ENCODE data around the gene CD58. TPM values are rescaled to one million over a fixed set of nuclear protein-coding genes. Genes with fewer than 3 reads are reported as not detected.

CD58 gene
- total RNA-seq, 1 donor from 2014 or later = 8.0 TPM

DNA sequence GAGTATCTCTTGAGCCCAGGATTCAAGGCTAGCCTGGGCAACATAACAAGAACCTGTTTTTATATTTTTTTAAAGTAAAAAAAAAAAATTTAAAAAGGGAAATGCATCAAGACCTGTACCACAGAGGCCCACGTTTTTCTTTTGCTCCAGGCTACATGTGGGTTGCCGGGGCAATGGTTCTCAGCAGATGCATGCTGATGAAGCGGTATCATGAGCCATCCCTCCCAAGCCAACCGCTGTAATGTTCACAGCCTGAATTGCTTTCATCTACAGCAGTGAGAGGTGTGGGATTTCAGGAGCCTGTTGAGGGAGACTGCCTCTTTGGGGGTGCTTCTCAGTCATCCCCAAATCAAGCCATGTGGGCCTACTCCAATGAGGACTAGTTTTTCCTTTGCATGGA is 60.5 kb downstream of the CD58 start:
- Mint-ChIP-seq H3K27me3 (ENCODE audit: unreplicated experiment) (peaks cover 2% of the 10 kb centered on the region), H3K9me3 (ENCODE audit: unreplicated experiment) (no peaks in the 10 kb centered on the region), H3K27ac (ENCODE audit: unreplicated experiment) (no peak overlapping the region), H3K4me1 (ENCODE audit: low read depth, unreplicated experiment) (peaks cover 4% of the 10 kb centered on the region), H3K36me3 (ENCODE audit: unreplicated experiment) (peaks cover 17% of the 10 kb centered on the region), H3K4me3 (ENCODE audit: unreplicated experiment) (no peak overlapping the region)
- TF ChIP-seq, protein P1, sequence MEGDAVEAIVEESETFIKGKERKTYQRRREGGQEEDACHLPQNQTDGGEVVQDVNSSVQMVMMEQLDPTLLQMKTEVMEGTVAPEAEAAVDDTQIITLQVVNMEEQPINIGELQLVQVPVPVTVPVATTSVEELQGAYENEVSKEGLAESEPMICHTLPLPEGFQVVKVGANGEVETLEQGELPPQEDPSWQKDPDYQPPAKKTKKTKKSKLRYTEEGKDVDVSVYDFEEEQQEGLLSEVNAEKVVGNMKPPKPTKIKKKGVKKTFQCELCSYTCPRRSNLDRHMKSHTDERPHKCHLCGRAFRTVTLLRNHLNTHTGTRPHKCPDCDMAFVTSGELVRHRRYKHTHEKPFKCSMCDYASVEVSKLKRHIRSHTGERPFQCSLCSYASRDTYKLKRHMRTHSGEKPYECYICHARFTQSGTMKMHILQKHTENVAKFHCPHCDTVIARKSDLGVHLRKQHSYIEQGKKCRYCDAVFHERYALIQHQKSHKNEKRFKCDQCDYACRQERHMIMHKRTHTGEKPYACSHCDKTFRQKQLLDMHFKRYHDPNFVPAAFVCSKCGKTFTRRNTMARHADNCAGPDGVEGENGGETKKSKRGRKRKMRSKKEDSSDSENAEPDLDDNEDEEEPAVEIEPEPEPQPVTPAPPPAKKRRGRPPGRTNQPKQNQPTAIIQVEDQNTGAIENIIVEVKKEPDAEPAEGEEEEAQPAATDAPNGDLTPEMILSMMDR (IDR thresholded peaks at IDR 0.05; ENCODE audit: partially characterized antibody, unreplicated experiment) = no peak
- DNase-seq = no peak

DNA sequence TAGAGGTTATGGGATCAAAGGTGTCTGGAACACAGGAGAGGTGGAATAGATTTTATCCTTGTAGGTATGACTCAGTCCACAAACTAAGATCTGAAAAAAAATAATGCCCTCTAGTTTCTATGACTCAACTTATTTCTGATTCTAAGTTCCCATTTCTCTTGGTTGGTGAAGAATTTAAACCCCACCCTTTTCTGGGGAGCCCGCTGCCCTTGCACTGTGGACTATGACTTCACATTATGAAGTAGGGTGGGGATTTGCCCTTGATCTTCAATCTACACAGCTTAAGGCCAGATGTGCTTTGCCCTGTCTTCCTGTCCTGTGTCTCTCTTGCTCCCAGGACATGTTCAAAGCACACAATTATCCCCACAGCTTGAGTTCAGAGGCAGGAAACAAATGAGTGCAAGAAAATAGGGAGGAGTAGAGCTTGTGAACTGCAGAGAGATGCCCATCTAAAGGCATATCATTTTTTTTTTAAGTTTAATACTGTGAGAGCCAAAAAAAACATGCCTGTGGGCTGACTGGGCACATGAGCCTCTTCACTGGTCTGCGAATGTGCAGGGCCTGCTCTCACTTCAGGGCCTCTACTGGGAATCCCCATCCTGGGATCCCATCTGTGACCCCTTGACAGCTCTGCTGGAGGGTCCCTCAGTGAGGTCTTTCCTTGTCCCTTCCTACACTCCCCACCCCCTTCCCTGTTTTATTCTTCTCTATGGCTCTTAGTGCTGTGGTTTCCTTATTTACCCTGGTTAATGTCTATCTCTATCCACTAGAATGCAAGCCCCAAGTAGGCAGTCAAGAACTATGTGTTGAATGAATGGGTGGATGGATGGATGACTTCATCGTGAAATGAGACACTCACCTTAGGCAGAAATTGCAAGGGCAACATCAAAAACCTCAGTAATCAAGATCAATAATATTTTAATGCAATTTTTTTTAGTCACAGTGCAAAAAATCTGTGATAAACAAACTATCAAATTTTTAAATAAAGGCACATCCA is 61.5 kb downstream of the CD58 start:
- peaks cover 2% of the 10 kb centered on the region for H3K27me3 Mint-ChIP-seq (ENCODE audit: unreplicated experiment)
- H3K4me3 Mint-ChIP-seq (ENCODE audit: unreplicated experiment) = no peak overlapping the region
- H3K27ac Mint-ChIP-seq (ENCODE audit: unreplicated experiment) = no peak overlapping the region
- H3K4me1 Mint-ChIP-seq (ENCODE audit: low read depth, unreplicated experiment) = peaks cover 4% of the 10 kb centered on the region
- TF ChIP-seq, protein P1 (IDR thresholded peaks at IDR 0.05; ENCODE audit: partially characterized antibody, unreplicated experiment) = no peak
- DNase-seq = no peak
- H3K36me3 Mint-ChIP-seq (ENCODE audit: unreplicated experiment) = peaks cover 17% of the 10 kb centered on the region
- H3K9me3 Mint-ChIP-seq (ENCODE audit: unreplicated experiment) = peaks cover 2% of the 10 kb centered on the region

DNA sequence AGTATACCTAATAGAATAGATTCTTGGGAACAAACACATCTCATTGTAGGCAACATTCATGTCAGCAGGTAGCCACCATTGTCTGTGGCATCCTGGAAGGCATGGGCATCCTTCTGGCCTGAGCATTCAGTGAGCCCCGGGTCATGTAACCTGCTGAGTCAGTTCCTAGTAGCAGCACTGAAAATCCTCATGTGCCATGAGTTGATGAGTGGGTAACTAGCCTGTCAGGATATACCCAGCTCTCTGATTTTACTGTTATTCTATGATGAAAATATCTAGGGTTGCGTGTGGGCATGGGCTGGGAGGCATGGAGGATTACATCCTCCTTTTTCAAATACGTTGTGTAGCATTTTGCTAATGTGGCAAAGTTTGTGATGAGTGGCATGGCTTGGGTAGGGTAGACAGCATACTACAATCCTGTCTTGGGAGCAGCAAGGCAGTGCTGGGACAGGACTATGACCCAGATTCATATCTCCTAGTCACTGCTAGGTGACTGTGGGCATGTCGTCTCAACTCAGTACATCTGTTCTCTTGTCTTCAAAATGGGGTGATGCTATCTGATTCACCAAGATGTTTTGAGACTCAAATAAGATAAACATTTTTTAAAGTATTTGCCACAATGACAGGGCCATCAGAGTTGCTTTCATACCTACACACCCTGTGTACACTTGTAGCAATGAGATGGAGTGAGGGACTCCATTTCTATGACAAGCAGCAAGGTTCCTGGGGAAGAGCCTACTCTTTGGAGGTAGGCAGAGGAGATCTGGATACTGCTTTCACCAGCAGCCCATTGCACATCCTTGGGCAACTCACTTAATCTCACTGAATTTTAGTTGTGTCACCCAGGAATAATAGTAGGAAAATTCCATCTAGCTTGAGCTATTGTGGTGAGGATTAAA is 62.5 kb downstream of the CD58 start:
- Mint-ChIP-seq H3K27ac (ENCODE audit: unreplicated experiment) (no peak overlapping the region), H3K9me3 (ENCODE audit: unreplicated experiment) (peaks cover 2% of the 10 kb centered on the region), H3K4me1 (ENCODE audit: low read depth, unreplicated experiment) (peaks cover 4% of the 10 kb centered on the region), H3K36me3 (ENCODE audit: unreplicated experiment) (peaks cover 17% of the 10 kb centered on the region), H3K4me3 (ENCODE audit: unreplicated experiment) (no peak overlapping the region), H3K27me3 (ENCODE audit: unreplicated experiment) (peaks cover 2% of the 10 kb centered on the region)
- no peak for DNase-seq
- TF ChIP-seq, protein P1 (IDR thresholded peaks at IDR 0.05; ENCODE audit: partially characterized antibody, unreplicated experiment) = no peak

DNA sequence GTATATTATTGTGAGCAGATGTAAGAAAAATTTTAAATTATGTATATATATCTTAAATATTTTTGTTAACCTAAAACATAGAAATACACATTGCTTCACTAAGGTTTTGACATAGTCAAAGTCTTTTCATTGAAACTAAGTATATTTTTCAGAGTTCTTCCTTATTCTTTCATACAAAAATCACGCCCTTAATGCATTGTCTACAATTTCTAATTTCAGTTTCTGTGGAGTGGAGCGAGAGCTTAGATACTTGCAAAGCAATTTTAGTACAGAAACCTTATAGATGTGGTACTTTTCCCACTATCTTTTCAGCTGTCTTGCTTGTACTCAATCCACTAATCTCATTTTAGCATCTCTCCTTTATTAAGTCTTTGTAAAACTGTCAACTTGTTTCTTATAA is 63.2 kb downstream of the CD58 start:
- no peak overlapping the region for H3K4me3 Mint-ChIP-seq (ENCODE audit: unreplicated experiment)
- no peak for DNase-seq
- H3K27ac Mint-ChIP-seq (ENCODE audit: unreplicated experiment) = no peak overlapping the region
- H3K9me3 Mint-ChIP-seq (ENCODE audit: unreplicated experiment) = peaks cover 2% of the 10 kb centered on the region
- H3K4me1 Mint-ChIP-seq (ENCODE audit: low read depth, unreplicated experiment) = no peaks in the 10 kb centered on the region
- TF ChIP-seq, protein P1 (IDR thresholded peaks at IDR 0.05; ENCODE audit: partially characterized antibody, unreplicated experiment) = no peak
- H3K36me3 Mint-ChIP-seq (ENCODE audit: unreplicated experiment) = peaks cover 11% of the 10 kb centered on the region
- H3K27me3 Mint-ChIP-seq (ENCODE audit: unreplicated experiment) = no peaks in the 10 kb centered on the region
